ENCODE data around the gene NFILZ.

Gene NFILZ

GRCh38 chr19:8675066-8675465, 44.6 kb downstream of the NFILZ start:
- no peak overlapping the region for H3K4me3 ChIP-seq (ENCODE audit: low read length)
- DNase-seq (ENCODE audit: low read depth, low spot score): no peak

- DNase-seq (ENCODE audit: low read depth, low spot score): no peak
- no peak overlapping the region for H3K4me3 ChIP-seq (ENCODE audit: low read length)
Measured at GRCh38 chr19:8678244-8678807, 47.9 kb downstream of the NFILZ start.
